ENCODE measurements around the gene PDXDC1. TPM values are rescaled to one million over a fixed set of nuclear protein-coding genes. Genes with fewer than 3 reads are reported as not detected.
"Not testable (repeated sequence)": the region's sequence is repeated elsewhere in the genome, so short reads cannot be mapped to it uniquely, and the experiment has no call there.

Gene PDXDC1
- total RNA-seq, 1 donor from 2014 or later: 81.3 TPM

DNA sequence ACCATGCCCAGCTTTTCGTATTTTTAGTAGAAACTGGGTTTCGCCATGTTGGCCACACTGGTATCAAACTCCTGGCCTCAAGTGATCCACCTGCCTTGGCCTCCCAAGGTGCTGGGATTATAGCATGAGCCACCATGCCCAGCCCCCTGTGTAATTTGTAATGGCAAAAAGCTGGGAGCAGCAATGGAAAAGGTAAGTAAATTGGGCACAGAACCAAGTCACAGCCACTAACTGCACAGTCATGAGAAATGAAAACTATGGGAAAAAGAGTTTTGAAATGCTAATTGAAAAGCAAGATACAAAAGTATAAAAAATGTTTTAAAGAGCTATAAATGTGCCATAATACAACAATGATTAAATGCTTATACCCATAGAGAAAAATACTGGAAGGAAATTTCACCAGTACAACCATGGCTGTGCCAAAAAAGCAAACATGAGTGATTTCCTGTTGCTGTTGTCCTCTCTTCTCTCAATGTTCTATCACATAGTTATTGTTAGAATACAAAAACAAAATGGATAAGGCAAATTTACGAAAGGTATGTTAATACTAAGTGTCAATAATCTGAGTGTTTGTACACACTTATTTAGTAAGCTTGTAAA, 74.9 kb downstream of the PDXDC1 start:
- H3K4me1 Mint-ChIP-seq (ENCODE audit: low read depth, unreplicated experiment): peaks cover 1% of the 10 kb centered on the region
- no peak overlapping the region for H3K27ac Mint-ChIP-seq (ENCODE audit: unreplicated experiment)
- H3K4me3 Mint-ChIP-seq (ENCODE audit: unreplicated experiment): no peak overlapping the region
- peaks cover 7% of the 10 kb centered on the region for H3K36me3 Mint-ChIP-seq (ENCODE audit: unreplicated experiment)
- no peak for DNase-seq
- H3K9me3 Mint-ChIP-seq (ENCODE audit: unreplicated experiment): peaks cover 4% of the 10 kb centered on the region
- peaks cover 6% of the 10 kb centered on the region for H3K27me3 Mint-ChIP-seq (ENCODE audit: unreplicated experiment)
- TF ChIP-seq CTCF (IDR thresholded peaks at IDR 0.05; ENCODE audit: partially characterized antibody, unreplicated experiment): no peak

DNA sequence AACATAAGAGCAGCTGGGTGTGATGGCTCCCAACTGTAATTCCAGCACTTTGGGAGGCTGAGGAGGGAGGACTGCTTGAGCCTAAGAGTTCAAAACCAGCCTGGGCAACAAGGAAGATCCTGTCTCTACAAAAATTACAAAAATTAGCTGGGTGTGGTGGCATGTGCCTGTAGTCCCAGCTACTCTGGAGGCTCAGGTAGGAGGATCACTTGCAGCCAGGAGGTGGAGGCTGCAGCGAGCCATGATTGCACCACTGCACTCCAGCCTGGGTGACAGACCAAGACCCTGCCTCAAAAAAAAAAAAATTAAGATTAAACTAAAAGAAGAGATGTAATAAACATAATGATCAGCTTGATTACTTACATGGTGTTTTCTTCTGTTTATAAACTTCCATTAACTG, 75.6 kb downstream of the PDXDC1 start:
- H3K27ac Mint-ChIP-seq (ENCODE audit: unreplicated experiment); H3K9me3 Mint-ChIP-seq (ENCODE audit: unreplicated experiment); H3K36me3 Mint-ChIP-seq (ENCODE audit: unreplicated experiment); DNase-seq; H3K27me3 Mint-ChIP-seq (ENCODE audit: unreplicated experiment); H3K4me3 Mint-ChIP-seq (ENCODE audit: unreplicated experiment); H3K4me1 Mint-ChIP-seq (ENCODE audit: low read depth, unreplicated experiment): not testable (repeated sequence)

- DNase-seq: no peak
- no peak for TF ChIP-seq CTCF (IDR thresholded peaks at IDR 0.05; ENCODE audit: partially characterized antibody, unreplicated experiment)
- Mint-ChIP-seq H3K4me3 (ENCODE audit: unreplicated experiment) (no peak overlapping the region), H3K9me3 (ENCODE audit: unreplicated experiment) (peaks cover 6% of the 10 kb centered on the region), H3K27me3 (ENCODE audit: unreplicated experiment) (peaks cover 6% of the 10 kb centered on the region), H3K4me1 (ENCODE audit: low read depth, unreplicated experiment) (peaks cover 1% of the 10 kb centered on the region), H3K27ac (ENCODE audit: unreplicated experiment) (no peak overlapping the region), H3K36me3 (ENCODE audit: unreplicated experiment) (peaks cover 7% of the 10 kb centered on the region)
These were observed 76.6 kb downstream of the PDXDC1 start for GRCh38 chr16:15051387-15051951.

- H3K9me3 Mint-ChIP-seq (ENCODE audit: unreplicated experiment): peaks cover 2% of the 10 kb centered on the region
- DNase-seq: no peak
- H3K4me3 Mint-ChIP-seq (ENCODE audit: unreplicated experiment): no peak overlapping the region
- TF ChIP-seq CTCF (IDR thresholded peaks at IDR 0.05; ENCODE audit: partially characterized antibody, unreplicated experiment): no peak
- no peak overlapping the region for H3K27ac Mint-ChIP-seq (ENCODE audit: unreplicated experiment)
- no peaks in the 10 kb centered on the region for H3K36me3 Mint-ChIP-seq (ENCODE audit: unreplicated experiment)
- peaks cover 1% of the 10 kb centered on the region for H3K4me1 Mint-ChIP-seq (ENCODE audit: low read depth, unreplicated experiment)
- H3K27me3 Mint-ChIP-seq (ENCODE audit: unreplicated experiment): peaks cover 5% of the 10 kb centered on the region
These were observed 78.1 kb downstream of the PDXDC1 start for GRCh38 chr16:15052747-15053476.

DNA sequence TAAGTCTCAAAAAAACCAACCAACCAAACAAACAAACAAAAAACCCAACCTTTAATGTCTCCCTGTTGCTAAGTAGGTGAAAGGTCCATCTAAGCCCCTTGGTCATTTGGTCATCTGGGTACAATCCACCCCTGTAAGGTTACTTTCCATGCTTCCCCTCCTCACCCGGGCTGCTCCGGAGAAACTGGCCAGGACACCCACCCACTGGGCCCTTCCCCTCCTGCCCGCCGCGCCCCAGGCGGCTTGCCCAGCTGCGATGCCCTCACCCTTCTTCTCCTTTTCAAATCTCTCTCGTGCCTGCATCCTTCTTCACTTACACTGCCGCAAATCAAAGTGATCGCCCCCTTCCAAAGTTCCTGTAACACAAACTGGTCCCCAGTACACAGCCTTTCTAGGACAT, 79.1 kb downstream of the PDXDC1 start:
- Mint-ChIP-seq H3K27me3 (ENCODE audit: unreplicated experiment) (peaks cover 5% of the 10 kb centered on the region), H3K36me3 (ENCODE audit: unreplicated experiment) (no peaks in the 10 kb centered on the region), H3K4me1 (ENCODE audit: low read depth, unreplicated experiment) (peaks cover 1% of the 10 kb centered on the region), H3K27ac (ENCODE audit: unreplicated experiment) (peak overlapping the region; percentile 0), H3K9me3 (ENCODE audit: unreplicated experiment) (peaks cover 2% of the 10 kb centered on the region), H3K4me3 (ENCODE audit: unreplicated experiment) (peak overlapping the region; percentile 97)
- no peak for TF ChIP-seq CTCF (IDR thresholded peaks at IDR 0.05; ENCODE audit: partially characterized antibody, unreplicated experiment)
- DNase-seq: no peak
